GM19324 (cell line): ENCODE measurements around the gene DOCK9.

Experiments used
- ATAC-seq: cut with Tn5 transposase; IDR thresholded peaks from one replicate; pipeline ENCODE4 v1.9.1; 2021; ENCODE audit warnings: mild to moderate bottlenecking, moderate library complexity; ENCODE audit not compliant: unreplicated experiment, low FRiP score

Gene DOCK9

DNA sequence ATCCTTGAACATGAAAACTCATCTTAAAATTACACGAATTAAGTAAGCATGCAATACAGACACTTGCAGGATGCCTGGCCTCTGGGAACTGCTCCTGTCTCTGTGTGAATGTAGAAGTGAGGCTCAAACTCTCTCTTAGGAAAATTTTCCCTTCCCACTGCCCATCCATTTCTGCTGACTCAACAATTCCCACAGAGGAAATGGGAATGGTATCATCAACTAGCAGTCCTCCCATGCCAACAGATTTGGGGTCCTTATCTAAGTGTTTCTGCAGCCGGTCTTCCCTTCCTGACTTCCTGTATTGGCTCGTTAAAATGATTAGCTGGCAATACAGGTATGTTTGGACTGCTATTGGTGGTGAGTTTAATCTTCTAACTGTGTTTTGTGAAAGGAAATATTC lies 85.8 kb downstream of the DOCK9 start:
- no peak for ATAC-seq

- ATAC-seq = no peak
These were observed 86.9 kb downstream of the DOCK9 start for GRCh38 chr13:98890925-98891324.

DNA sequence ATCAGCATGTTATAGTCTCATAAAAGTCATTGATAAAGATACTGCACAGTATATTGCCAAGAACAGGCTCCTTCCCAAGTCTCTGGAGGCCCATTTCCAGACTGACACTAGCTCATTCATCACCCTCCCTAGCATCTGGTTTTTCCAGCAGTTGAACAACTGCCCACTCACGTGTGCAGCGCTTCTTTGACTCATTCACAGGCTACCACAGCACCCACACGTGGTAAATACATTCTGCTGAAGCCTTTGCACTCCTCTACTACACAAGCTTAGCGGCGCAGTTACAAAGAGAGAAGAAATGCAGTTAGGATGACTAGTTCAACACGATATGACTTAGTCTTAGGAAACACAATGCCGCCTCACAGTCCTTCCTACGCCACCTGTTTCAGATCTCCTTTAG lies 87.7 kb downstream of the DOCK9 start:
- ATAC-seq = no peak

DNA sequence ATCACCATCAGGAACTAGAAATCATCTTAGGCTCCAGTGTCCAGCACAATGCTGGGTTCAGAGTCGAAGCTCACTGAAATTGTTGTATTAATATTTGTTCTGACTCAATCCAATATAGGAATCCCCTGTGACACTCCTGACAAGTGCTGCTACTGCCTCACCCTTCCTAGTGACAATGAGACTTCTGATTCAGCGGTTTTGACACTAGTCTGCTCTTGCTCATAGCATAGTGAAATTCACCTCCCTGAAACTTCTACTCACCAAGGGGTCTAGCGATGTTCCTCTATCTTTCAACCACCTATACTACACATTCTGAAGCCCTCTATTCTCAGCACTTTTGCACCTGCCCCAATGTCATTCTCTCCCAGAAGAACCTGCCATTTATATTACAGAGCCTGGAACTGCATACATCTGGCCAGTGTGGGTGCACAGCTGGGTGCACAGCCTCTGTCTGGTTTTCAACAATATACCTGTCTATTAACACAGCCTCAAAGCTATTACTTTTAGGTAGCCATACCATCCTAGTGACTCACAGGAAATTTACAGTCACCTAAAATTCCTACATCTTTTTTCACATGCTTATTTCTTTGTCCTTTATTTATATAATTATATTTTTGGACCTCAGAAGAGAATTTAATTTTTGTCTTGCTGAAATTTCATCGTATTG lies 88.3 kb downstream of the DOCK9 start:
- no peak for ATAC-seq

GRCh38 chr13:98888890-98889279 lies 89.0 kb downstream of the DOCK9 start:
- no peak for ATAC-seq

GRCh38 chr13:98888222-98888889 lies 89.5 kb downstream of the DOCK9 start:
- no peak for ATAC-seq

DNA sequence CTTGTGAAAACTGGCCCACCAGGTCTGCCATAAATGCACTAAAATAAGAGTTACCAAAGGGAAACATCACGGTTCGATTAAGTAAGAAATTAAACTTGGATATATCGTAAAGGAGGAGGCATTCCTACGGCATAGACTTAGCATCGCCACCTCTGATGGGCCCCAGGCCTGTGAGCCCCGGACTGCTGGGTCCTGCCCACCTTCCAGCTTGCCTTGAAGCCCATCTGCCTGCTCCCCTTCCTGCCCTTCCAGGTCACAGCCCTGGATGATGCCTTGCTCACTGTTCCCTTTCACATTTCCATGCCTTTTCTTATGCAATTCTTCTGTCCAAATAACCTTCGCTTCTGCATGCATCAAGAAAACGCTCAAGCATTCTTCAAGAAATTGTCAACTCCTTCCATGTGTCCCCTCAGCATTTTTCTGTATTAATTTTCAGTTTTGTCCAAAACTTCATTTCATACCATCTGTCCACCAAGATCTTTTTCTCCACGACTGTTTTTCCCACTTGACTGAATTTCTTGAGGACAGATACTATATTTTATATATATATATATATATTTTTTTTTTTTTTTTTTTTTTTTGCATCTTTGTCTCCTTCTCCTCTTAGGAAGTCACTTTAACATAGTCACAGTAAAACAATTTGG lies 91.2 kb downstream of the DOCK9 start:
- ATAC-seq = no peak

- ATAC-seq = no peak
These were observed 92.3 kb downstream of the DOCK9 start for GRCh38 chr13:98885600-98885999.

GRCh38 chr13:98883998-98884397 lies 93.9 kb downstream of the DOCK9 start:
- ATAC-seq = no peak

DNA sequence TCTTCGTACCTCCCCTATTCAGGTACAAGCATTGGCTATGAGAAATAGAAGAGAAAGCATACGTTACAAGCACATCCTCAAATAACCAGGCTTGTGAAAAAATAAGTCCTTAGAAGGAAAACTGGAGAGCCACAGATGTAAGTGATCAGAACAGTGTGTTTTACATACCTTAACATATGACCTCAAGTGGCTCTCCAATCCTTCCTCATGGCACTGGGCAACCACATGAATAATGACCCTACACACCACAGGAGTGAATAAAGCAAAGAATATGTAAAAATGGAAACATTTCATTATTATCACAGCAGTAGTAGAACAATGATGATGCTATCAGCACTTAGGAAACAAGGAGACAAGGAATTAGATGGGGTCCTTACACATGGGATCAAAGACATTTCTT lies 96.5 kb downstream of the DOCK9 start:
- ATAC-seq = no peak

DNA sequence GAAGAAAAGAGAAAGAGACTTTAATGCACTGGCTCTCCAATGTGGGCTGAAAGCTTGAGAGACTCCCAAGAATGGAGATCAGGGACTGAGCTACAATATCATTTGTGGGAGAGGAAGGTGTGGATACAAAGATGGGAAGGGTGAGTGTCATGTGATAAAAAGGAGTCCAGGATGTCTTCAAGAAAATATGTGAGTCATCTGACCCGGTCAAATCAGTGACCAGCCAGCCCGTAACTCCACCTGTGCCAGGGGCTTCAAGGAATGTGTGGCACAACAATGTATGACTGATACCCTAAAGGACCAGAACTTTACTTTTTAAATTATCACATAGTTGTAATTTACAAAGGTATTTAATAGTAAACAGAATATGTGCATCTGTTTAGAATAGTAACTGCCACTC lies 97.2 kb downstream of the DOCK9 start:
- no peak for ATAC-seq

GRCh38 chr13:98879957-98880356 lies 97.9 kb downstream of the DOCK9 start:
- no peak for ATAC-seq

- ATAC-seq = no peak
These were observed 98.7 kb downstream of the DOCK9 start for GRCh38 chr13:98879127-98879520.

DNA sequence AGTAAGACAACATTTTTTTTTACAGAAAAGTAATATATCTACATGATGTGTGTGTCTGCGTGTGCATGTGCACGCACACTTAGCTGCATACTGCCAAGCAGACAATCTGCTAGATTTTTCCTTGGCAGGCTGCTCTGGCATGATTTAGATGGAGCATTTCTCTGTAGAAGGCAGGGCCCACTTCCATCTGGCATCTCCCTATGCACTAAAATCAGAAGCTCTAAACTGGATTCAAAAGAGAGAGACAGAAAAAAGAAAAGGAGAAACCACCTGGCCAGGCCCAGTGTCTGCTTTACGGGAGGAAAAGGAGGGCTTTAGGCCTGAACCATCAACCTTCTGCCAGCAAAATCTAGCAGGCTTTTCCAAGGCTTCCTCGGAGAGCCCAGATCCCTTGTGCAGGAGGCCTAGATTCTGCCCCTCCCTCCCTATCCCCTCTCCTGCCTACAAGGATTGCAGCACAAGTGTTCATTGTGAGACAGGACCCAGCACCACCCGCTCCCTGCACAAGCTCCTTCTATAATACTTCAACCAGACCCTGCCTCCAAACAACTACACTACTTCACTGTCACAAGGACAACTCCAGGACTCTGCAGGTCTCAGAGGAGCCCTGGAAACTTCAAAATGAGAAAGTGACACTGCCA lies 99.3 kb downstream of the DOCK9 start:
- ATAC-seq = no peak

- ATAC-seq = no peak
These were observed 99.9 kb downstream of the DOCK9 start for GRCh38 chr13:98877936-98878335.

GRCh38 chr13:98877466-98877865 lies 100.4 kb downstream of the DOCK9 start:
- no peak for ATAC-seq

DNA sequence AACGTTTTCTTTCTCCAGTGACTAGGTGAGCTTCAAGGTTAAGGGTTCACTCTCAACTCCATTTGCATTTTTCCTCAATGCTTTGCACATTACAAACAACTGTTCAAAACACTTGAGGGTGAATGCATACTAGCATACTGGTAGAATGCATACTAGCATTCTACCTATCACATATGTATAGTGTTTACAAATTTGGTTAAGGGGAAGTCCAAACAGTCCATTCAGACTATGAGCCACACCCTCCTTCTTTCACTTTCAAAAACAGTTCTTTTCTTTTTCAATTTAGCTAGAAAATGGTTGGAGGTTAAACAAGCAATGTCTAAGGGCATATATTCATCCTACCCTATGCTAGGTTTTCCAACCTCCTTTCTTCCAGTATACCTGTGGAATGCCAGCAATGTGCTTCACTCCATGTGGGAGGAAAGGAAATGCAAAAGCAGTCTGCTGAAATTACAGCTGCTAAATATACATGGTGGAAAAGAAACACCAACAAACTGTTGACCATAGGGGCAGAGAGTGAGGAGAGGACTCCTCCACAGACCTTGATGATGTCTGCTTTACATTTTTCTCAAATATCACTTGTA lies 102.6 kb downstream of the DOCK9 start:
- ATAC-seq = peak; percentile 75

DNA sequence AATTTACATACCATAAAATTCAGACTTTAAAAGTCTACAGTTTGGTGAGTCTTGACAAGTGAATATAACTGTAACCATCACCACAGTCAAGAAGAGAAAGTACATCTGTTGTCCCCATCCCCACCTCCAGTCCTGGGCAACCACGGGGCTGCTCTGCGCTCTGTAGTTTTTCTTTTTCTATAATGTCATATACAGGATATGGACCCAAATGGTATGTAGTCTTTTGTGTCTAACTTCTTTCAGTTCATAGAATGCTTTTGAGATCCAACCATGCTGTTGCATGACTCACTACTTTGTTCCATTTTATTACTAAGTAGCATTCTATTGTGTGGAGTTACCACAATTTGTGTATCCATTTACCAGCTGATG lies 103.9 kb downstream of the DOCK9 start:
- ATAC-seq = no peak

GRCh38 chr13:98873377-98874028 lies 104.4 kb downstream of the DOCK9 start:
- no peak for ATAC-seq

DNA sequence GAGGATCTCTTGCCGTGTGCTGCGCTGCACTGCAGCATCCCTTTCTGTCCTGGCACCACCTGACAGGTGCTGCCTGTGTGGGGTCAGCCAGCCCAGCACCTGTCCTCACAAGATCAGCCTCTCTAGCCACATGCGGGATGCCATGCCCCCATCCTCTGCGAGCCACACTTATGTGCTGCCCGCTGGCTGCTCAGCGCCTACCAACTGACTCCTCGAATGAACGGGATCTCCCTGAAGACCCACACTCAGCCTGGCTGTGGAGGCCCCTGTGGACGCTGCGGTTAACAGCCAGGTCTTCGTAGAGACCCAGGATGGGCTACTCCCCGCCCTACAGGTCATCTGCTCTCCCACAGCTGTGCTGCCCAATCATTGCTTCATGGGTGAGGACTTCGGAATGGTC lies 106.1 kb downstream of the DOCK9 start:
- no peak for ATAC-seq
